Smooth muscle cell (in vitro differentiated cells): Measurements from ENCODE around the gene MYF5. TPM values are rescaled to one million over a fixed set of nuclear protein-coding genes. Genes with fewer than 3 reads are reported as not detected.

Experiments used
- DNase-seq: peaks from one replicate; lab custom pipeline; 2025; ENCODE audit not compliant: unreplicated experiment; lab: John Stamatoyannopoulos, UW
- H2AFZ ChIP-seq: fragments of 200-600 bp; sonication (generic); 2 replicates; pipeline ENCODE4 v1.6.0; 2016; ENCODE audit warnings: antibody characterized with exemption, low read depth, mild to moderate bottlenecking
- H3F3A ChIP-seq: fragments of 200-600 bp; sonication (generic); 2 replicates; pipeline ENCODE4 v1.6.0; 2017; ENCODE audit warnings: antibody characterized with exemption, low read depth
- H3K27ac ChIP-seq: fragments of 200-600 bp; sonication (generic); 2 replicates; pipeline ENCODE4 v1.5.1; 2016; ENCODE audit warnings: low read depth, mild to moderate bottlenecking
- H3K27me3 ChIP-seq: fragments of 200-600 bp; sonication (generic); 2 replicates; pipeline ENCODE4 v1.6.1; 2016; ENCODE audit warnings: low read depth, mild to moderate bottlenecking
- H3K36me3 ChIP-seq: fragments of 200-600 bp; sonication (generic); 2 replicates; pipeline ENCODE4 v1.5.1; 2016; ENCODE audit warnings: low read depth
- H3K4me1 ChIP-seq: fragments of 200-600 bp; sonication (generic); 2 replicates; pipeline ENCODE4 v1.5.1; 2016; ENCODE audit warnings: low read depth
- H3K4me2 ChIP-seq: fragments of 200-600 bp; sonication (generic); 2 replicates; pipeline ENCODE4 v1.6.0; 2016; ENCODE audit warnings: mild to moderate bottlenecking
- H3K4me3 ChIP-seq: fragments of 200-600 bp; sonication (generic); 2 replicates; pipeline ENCODE4 v1.5.1; 2016; ENCODE audit warnings: mild to moderate bottlenecking
- H3K79me2 ChIP-seq: fragments of 200-600 bp; sonication (generic); 2 replicates; pipeline ENCODE4 v1.6.0; 2016; ENCODE audit warnings: low read depth, mild to moderate bottlenecking
- H3K9ac ChIP-seq: fragments of 200-600 bp; sonication (generic); 2 replicates; pipeline ENCODE4 v1.6.0; 2016; ENCODE audit warnings: low read depth
- H3K9me3 ChIP-seq: fragments of 200-600 bp; sonication (generic); replicated peaks from 2 replicates; pipeline ENCODE4 v1.5.1; 2016; ENCODE audit warnings: low read depth
- H4K20me1 ChIP-seq: fragments of 200-600 bp; sonication (generic); 2 replicates; pipeline ENCODE4 v1.6.0; 2016; ENCODE audit warnings: low read depth
- WGBS: methylation state at CpG from one replicate; pipeline ENCODE4 v1.1.7; 2016; ENCODE audit warnings: low lambda C conversion rate; 5-methylcytosine and 5-hydroxymethylcytosine counted together
- polyA plus RNA-seq: library from polyadenylated mRNA; unstranded; fragments of >200 nt; fragmentation: Nextera tagmentation; extraction: Ambion mirVana; gene quantifications from 2 replicates; pipeline ENCODE4 v1.2.1, GENCODE V29; 2016
- total RNA-seq: library from RNA; depleted of rRNA; stranded (reverse); fragments of >200 nt; gene quantifications from 2 replicates; pipeline ENCODE4 v1.2.3, GENCODE V29; 2014
- TF ChIP-seq, protein P1 (sequence below): fragments of 200-600 bp; sonication (generic); IDR thresholded peaks from 2 replicates; pipeline ENCODE4 v1.5.1; 2017; ENCODE audit warnings: borderline replicate concordance, mild to moderate bottlenecking, antibody characterized with exemption; ENCODE audit not compliant: insufficient read depth, poor library complexity, severe bottlenecking

MYF5 gene
- total and polyA plus RNA-seq, 2 experiments from 2014 or later = not detected

- TF ChIP-seq, protein P1, sequence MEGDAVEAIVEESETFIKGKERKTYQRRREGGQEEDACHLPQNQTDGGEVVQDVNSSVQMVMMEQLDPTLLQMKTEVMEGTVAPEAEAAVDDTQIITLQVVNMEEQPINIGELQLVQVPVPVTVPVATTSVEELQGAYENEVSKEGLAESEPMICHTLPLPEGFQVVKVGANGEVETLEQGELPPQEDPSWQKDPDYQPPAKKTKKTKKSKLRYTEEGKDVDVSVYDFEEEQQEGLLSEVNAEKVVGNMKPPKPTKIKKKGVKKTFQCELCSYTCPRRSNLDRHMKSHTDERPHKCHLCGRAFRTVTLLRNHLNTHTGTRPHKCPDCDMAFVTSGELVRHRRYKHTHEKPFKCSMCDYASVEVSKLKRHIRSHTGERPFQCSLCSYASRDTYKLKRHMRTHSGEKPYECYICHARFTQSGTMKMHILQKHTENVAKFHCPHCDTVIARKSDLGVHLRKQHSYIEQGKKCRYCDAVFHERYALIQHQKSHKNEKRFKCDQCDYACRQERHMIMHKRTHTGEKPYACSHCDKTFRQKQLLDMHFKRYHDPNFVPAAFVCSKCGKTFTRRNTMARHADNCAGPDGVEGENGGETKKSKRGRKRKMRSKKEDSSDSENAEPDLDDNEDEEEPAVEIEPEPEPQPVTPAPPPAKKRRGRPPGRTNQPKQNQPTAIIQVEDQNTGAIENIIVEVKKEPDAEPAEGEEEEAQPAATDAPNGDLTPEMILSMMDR = no peak
- Histone ChIP-seq H3K9me3 (no peaks in the 10 kb centered on the region), H3F3A (no peaks in the 10 kb centered on the region), H4K20me1 (no peaks in the 10 kb centered on the region), H3K36me3 (no peaks in the 10 kb centered on the region), H3K27ac (no peak overlapping the region), H3K27me3 (peaks cover 66% of the 10 kb centered on the region), H3K79me2 (no peaks in the 10 kb centered on the region), H3K4me1 (peaks cover 9% of the 10 kb centered on the region), H3K4me3 (peak overlapping the region; percentile 36), H3K4me2 (peak overlapping the region; percentile 85), H3K9ac (no peak overlapping the region), H2AFZ (peak overlapping the region; percentile 83)
- DNase-seq = no peak
- 4% methylated on average over 49 of the region's 50 CpGs for WGBS
Measured at GRCh38 chr12:80708259-80708974, 8.3 kb upstream of the MYF5 start.

- Histone ChIP-seq H4K20me1 (no peaks in the 10 kb centered on the region), H3K4me3 (peak overlapping the region; percentile 36), H3K36me3 (no peaks in the 10 kb centered on the region), H3K27me3 (peaks cover 71% of the 10 kb centered on the region), H3F3A (no peaks in the 10 kb centered on the region), H3K4me1 (peaks cover 4% of the 10 kb centered on the region), H3K9me3 (no peaks in the 10 kb centered on the region), H2AFZ (peak overlapping the region; percentile 83), H3K9ac (no peak overlapping the region), H3K4me2 (peak overlapping the region; percentile 85), H3K79me2 (no peaks in the 10 kb centered on the region), H3K27ac (no peak overlapping the region)
- TF ChIP-seq, protein P1 = no peak
- 31% methylated on average over 10 of the region's 10 CpGs for WGBS
- DNase-seq = no peak
Measured at GRCh38 chr12:80708975-80709328, 7.8 kb upstream of the MYF5 start.

- Histone ChIP-seq H3K9ac (no peak overlapping the region), H3K4me2 (no peak overlapping the region)
Measured at GRCh38 chr12:80709811-80710726, 6.6 kb upstream of the MYF5 start.

More at GRCh38 chr12:80709811-80710726, 6.6 kb upstream of the MYF5 start:
- Histone ChIP-seq H3K9me3 (no peaks in the 10 kb centered on the region), H2AFZ (no peak overlapping the region), H3K79me2 (no peaks in the 10 kb centered on the region), H3K27me3 (peaks cover 82% of the 10 kb centered on the region), H3K4me3 (no peak overlapping the region), H3F3A (no peaks in the 10 kb centered on the region), H3K36me3 (no peaks in the 10 kb centered on the region), H4K20me1 (no peaks in the 10 kb centered on the region), H3K4me1 (peaks cover 11% of the 10 kb centered on the region), H3K27ac (no peak overlapping the region)
- TF ChIP-seq, protein P1 = peak; percentile 48
- WGBS = 48% methylated on average over 20 of the region's 20 CpGs
- DNase-seq = no peak
